Ishikawa (cell line): ENCODE data around the gene MRFAP1L1.

Source experiments
- CEBPB ChIP-seq: IDR thresholded peaks from 2 replicates; pipeline ENCODE4 v1.6.1; 2012
- CREB1 ChIP-seq: IDR thresholded peaks from 2 replicates; pipeline ENCODE4 v1.6.1; 2012; ENCODE audit warnings: low read depth
- EGR1 ChIP-seq: IDR thresholded peaks from 2 replicates; pipeline ENCODE4 v1.6.1; 2012
- EP300 ChIP-seq: IDR thresholded peaks from 2 replicates; pipeline ENCODE4 v1.6.1; 2012; ENCODE audit warnings: borderline replicate concordance
- FOXM1 ChIP-seq: IDR thresholded peaks from 2 replicates; pipeline ENCODE4 v1.6.1; 2012; ENCODE audit warnings: low read depth, borderline replicate concordance
- MAX ChIP-seq: IDR thresholded peaks from 2 replicates; pipeline ENCODE4 v1.6.1; 2012
- NFIC ChIP-seq: IDR thresholded peaks from 2 replicates; pipeline ENCODE4 v1.6.1; 2012
- RAD21 ChIP-seq: IDR thresholded peaks from 2 replicates; pipeline ENCODE4 v1.6.1; 2012; ENCODE audit warnings: low read depth
- TAF1 ChIP-seq: IDR thresholded peaks from 2 replicates; pipeline ENCODE4 v1.6.1; 2012; ENCODE audit warnings: low read depth, mild to moderate bottlenecking
- TCF12 ChIP-seq: IDR thresholded peaks from 2 replicates; pipeline ENCODE4 v1.6.1; 2012; ENCODE audit warnings: low read depth
- TEAD4 ChIP-seq: IDR thresholded peaks from 2 replicates; pipeline ENCODE4 v1.6.1; 2012
- USF1 ChIP-seq: IDR thresholded peaks from 2 replicates; pipeline ENCODE4 v1.6.1; 2012
- YY1 ChIP-seq: IDR thresholded peaks from 2 replicates; pipeline ENCODE4 v1.6.1; 2012; ENCODE audit warnings: low read depth
- ZBTB7A ChIP-seq: IDR thresholded peaks from 2 replicates; pipeline ENCODE4 v1.6.1; 2012; ENCODE audit warnings: low read depth
- TF ChIP-seq, protein P1 (sequence below): IDR thresholded peaks from 2 replicates; pipeline ENCODE4 v1.6.1; 2012; ENCODE audit warnings: low read depth, mild to moderate bottlenecking

MRFAP1L1 gene

DNA sequence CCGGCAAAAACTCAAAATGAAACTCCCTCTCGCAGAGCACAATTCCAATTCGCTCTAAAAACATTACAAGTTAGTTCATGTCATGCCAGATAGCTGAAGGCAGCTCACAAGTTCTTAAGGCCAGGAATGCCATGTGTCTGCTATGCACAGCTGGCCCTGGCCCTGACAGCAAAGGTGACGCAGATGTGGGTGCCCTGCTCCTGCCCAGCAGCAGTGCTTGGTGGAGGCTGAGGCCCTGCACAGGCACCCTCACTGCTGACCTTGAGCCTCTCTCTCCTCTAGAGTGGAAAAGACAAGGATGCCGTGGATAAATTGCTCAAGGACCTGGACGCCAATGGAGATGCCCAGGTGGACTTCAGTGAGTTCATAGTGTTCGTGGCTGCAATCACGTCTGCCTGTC lies 13.1 kb downstream of the MRFAP1L1 start:
- TF ChIP-seq TCF12 (no peak), EP300 (no peak)

- TF ChIP-seq TCF12: no peak
- no peak for TF ChIP-seq ZBTB7A
- TF ChIP-seq YY1: no peak
- TF ChIP-seq EGR1: no peak
- TF ChIP-seq RAD21: no peak
- TF ChIP-seq CEBPB: no peak
Measured at GRCh38 chr4:6695660-6696610, 13.7 kb downstream of the MRFAP1L1 start.

- TF ChIP-seq RAD21: no peak
- TF ChIP-seq TEAD4: no peak
- no peak for TF ChIP-seq TCF12
- TF ChIP-seq YY1: no peak
- no peak for TF ChIP-seq CREB1
- TF ChIP-seq, protein P1, sequence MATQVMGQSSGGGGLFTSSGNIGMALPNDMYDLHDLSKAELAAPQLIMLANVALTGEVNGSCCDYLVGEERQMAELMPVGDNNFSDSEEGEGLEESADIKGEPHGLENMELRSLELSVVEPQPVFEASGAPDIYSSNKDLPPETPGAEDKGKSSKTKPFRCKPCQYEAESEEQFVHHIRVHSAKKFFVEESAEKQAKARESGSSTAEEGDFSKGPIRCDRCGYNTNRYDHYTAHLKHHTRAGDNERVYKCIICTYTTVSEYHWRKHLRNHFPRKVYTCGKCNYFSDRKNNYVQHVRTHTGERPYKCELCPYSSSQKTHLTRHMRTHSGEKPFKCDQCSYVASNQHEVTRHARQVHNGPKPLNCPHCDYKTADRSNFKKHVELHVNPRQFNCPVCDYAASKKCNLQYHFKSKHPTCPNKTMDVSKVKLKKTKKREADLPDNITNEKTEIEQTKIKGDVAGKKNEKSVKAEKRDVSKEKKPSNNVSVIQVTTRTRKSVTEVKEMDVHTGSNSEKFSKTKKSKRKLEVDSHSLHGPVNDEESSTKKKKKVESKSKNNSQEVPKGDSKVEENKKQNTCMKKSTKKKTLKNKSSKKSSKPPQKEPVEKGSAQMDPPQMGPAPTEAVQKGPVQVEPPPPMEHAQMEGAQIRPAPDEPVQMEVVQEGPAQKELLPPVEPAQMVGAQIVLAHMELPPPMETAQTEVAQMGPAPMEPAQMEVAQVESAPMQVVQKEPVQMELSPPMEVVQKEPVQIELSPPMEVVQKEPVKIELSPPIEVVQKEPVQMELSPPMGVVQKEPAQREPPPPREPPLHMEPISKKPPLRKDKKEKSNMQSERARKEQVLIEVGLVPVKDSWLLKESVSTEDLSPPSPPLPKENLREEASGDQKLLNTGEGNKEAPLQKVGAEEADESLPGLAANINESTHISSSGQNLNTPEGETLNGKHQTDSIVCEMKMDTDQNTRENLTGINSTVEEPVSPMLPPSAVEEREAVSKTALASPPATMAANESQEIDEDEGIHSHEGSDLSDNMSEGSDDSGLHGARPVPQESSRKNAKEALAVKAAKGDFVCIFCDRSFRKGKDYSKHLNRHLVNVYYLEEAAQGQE: no peak
- TF ChIP-seq CEBPB: no peak
Measured at GRCh38 chr4:6694177-6694901, 15.3 kb downstream of the MRFAP1L1 start.

GRCh38 chr4:6693231-6694176 lies 16.2 kb downstream of the MRFAP1L1 start, which contains the start of gene S100P:
Gene S100P (plus strand): TSS chr4:6693878. CDS start chr4:6693933, 55 bp downstream.
- no peak for TF ChIP-seq MAX
- no peak for TF ChIP-seq ZBTB7A
- TF ChIP-seq, protein P1: no peak
- TF ChIP-seq RAD21: no peak
- no peak for TF ChIP-seq TEAD4
- no peak for TF ChIP-seq TAF1
- no peak for TF ChIP-seq FOXM1
- no peak for TF ChIP-seq NFIC
- no peak for TF ChIP-seq CEBPB
- no peak for TF ChIP-seq TCF12
- no peak for TF ChIP-seq EP300
- no peak for TF ChIP-seq USF1
- TF ChIP-seq YY1: no peak
- no peak for TF ChIP-seq EGR1
- TF ChIP-seq CREB1: no peak

- no peak for TF ChIP-seq RAD21
- no peak for TF ChIP-seq EP300
- no peak for TF ChIP-seq YY1
- no peak for TF ChIP-seq MAX
- TF ChIP-seq TEAD4: no peak
- no peak for TF ChIP-seq NFIC
- TF ChIP-seq, protein P1: no peak
- no peak for TF ChIP-seq USF1
- no peak for TF ChIP-seq ZBTB7A
- TF ChIP-seq EGR1: no peak
- TF ChIP-seq TAF1: no peak
- TF ChIP-seq TCF12: no peak
Measured at GRCh38 chr4:6692806-6693205, 16.9 kb downstream of the MRFAP1L1 start.
